ACHN (cell line): ENCODE measurements around the gene MTRF1L.

Experiments
- DNase-seq: peaks from one replicate; pipeline ENCODE4 v3.0.0-alpha.2; 2015
- in situ Hi-C: cut with HindIII; loops from 2 replicates; pipeline ENCODE4 v1.10.0; 2017; ENCODE audit warnings: low sequenced_read_pairs, low pct_ligation_motif_present, low pct_unique_long_range_greater_than_20kb

MTRF1L gene, protein sequence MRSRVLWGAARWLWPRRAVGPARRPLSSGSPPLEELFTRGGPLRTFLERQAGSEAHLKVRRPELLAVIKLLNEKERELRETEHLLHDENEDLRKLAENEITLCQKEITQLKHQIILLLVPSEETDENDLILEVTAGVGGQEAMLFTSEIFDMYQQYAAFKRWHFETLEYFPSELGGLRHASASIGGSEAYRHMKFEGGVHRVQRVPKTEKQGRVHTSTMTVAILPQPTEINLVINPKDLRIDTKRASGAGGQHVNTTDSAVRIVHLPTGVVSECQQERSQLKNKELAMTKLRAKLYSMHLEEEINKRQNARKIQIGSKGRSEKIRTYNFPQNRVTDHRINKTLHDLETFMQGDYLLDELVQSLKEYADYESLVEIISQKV

GRCh38 chr6:153002613-153003365 is at the start of gene MTRF1L:
MTRF1L (minus strand) TSS chr6:153002709; CDS start chr6:153002685, 24 bp downstream.
- in situ Hi-C loops = no loop called here
- peak; percentile 95 for DNase-seq

GRCh38 chr6:153051801-153052200 is 49.3 kb upstream of the MTRF1L start:
- DNase-seq = no peak
- in situ Hi-C loops = no loop called here

DNA sequence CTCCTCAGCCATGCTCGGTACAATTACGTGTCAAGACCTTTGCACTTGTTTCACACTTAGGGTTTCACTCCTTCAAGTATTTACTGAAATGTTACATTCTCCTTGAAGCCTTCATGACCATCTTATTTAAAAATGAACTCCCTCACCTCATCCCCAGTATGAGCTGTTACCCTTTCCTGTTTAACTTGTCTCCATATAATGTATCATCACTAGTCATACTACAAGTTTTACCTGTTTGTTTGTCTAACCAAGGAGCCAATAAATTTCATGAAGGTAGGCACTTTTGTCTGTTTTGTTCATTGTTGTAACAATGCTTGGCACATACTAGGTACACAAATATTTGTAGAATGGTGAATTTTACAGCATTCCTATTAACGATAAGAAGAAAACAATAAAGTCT is 46.1 kb upstream of the MTRF1L start:
- no peak for DNase-seq
- in situ Hi-C loops = no loop called here

DNA sequence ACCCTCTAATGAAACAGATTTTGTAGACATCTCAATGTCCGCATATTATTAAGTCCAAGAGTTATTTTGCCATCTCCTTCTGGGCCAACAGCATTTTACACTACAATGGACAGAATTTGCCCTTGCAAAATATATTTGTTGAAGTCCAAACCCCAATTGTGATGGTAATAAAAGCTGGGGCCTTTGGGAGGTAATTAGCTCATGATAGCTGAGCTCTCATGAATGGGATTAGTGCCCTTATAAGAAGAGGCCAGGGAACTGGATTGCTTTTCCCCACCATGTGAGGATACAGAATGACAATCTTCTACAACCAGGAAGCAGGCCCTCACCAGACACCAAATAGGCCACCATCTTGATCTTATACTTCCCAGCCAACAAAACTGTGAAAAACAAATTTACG is 44.9 kb upstream of the MTRF1L start:
- in situ Hi-C loops = no loop called here
- DNase-seq = no peak

DNA sequence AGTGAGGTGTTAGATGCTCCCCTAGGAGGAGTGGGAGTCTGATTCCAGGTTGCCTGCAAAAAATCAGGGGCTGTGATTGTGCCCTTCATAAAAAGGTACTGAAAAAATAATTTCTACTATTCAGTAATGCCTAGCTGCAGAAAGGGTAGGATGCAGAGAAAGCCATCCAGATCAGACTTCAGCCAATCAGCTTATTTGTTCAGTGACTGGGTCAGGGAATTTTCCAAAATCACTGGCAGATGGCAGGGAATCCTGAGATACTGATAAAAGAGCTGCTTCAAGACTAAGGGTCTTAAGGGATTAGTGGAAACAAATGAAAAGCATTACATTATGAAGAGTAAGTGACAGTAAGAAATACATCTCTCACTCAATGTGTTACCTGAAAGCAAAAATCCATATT is 42.8 kb upstream of the MTRF1L start:
- in situ Hi-C loops = no loop called here
- no peak for DNase-seq

DNA sequence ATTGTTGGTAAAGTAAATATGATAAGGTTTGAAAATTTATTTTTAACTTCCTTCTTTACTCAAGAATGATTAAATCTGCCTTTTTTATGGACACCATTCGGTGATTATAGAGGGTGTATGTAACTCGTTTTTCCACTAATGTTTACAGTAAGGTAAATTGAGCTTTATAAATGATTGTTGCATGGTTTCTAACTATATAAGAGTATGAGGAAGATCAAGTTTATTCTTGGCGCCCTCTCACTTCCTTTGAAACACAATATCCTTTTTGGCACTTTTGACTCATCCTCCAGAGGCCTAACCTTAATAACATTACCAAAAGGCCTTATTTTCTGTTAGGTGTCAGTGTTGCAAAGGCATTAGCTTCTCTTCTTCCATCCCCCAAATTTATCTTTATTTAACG is 41.8 kb upstream of the MTRF1L start:
- DNase-seq = no peak
- in situ Hi-C loops = no loop called here

GRCh38 chr6:153043719-153044118 is 41.2 kb upstream of the MTRF1L start:
- in situ Hi-C loops = no loop called here
- no peak for DNase-seq

DNA sequence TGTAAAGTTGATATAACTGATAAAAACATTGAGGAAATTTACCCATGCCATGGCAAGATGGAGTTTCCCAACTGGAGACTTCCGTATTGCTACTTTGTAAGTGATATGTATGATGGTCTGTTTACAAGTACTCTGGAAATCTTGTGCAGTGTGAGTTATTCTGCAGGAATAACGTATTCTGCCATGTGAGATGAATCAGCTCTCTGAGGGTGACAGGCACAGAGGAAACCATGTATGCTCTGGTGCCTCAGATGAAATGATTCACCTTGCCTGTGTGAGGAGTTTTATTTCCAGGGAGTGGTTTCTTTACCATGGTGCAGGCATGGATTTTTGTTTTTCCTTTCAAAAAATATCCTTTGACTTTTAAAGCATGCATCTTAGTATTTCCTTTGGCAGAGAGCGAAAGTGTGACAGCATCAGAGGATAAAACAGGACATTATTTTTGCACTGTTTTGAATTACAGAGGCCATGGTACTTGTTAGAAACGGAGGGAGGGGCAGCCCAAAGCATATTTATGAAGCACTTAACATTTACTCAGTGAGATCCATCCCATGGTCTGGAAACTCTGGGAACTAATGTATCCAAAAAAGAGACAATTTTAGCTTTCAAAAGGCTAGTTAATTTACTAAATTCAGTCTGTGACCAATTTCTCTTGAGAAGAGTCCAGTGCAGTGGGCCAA is 36.0 kb upstream of the MTRF1L start:
- in situ Hi-C loops = no loop called here
- peak; percentile 52 for DNase-seq

- DNase-seq = no peak
- in situ Hi-C loops = no loop called here
These were observed 31.6 kb upstream of the MTRF1L start for GRCh38 chr6:153034139-153034538.

GRCh38 chr6:153032255-153032882 is 29.9 kb upstream of the MTRF1L start:
- in situ Hi-C loops = no loop called here
- peak; percentile 60 for DNase-seq

- no peak for DNase-seq
- in situ Hi-C loops = no loop called here
These were observed 28.9 kb upstream of the MTRF1L start for GRCh38 chr6:153031335-153031955.

DNA sequence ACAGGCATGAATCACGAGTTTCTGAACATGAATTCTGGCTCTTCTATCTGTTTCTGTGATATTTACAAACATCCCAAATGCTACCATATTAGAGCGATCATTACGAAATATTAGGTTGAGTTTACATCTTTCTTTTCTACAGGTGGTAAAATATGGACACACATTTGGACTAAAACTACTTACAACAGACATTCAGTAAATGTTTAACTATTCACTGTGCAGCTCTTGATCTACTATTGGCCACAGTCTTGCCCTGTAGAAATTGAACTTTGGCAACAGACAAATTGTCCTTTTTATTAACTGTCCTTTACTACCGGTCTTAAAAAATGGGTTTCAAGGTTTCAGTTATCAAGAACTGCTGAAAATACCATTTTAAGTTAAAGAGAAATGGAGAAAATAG is 26.5 kb upstream of the MTRF1L start:
- DNase-seq = no peak
- in situ Hi-C loops = no loop called here

DNA sequence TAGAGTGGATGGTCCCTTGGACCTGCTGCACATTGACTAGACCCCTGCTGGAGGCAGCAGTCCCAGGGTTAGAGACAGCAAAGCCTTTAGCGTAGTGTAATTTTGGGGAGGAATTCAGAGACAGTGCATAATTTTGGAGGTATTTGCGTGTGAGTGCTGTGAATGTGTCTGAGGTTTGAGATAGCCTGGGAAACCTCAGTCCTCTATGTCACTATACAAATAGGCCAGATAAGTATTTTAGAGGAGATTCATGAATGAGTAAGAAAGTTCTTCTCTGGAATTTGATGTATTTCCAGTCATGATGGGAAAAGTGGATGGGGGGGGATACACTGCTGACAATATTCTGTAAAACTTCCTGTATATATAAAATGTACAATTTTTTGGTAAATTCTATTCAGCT is 25.8 kb upstream of the MTRF1L start:
- no peak for DNase-seq
- in situ Hi-C loops = no loop called here

GRCh38 chr6:153027480-153027879 is 25.0 kb upstream of the MTRF1L start:
- in situ Hi-C loops = no loop called here

GRCh38 chr6:153024709-153025017 is 22.2 kb upstream of the MTRF1L start:
- DNase-seq = no peak
- in situ Hi-C loops = no loop called here

More at GRCh38 chr6:153027480-153027879, 25.0 kb upstream of the MTRF1L start:
- DNase-seq = no peak

DNA sequence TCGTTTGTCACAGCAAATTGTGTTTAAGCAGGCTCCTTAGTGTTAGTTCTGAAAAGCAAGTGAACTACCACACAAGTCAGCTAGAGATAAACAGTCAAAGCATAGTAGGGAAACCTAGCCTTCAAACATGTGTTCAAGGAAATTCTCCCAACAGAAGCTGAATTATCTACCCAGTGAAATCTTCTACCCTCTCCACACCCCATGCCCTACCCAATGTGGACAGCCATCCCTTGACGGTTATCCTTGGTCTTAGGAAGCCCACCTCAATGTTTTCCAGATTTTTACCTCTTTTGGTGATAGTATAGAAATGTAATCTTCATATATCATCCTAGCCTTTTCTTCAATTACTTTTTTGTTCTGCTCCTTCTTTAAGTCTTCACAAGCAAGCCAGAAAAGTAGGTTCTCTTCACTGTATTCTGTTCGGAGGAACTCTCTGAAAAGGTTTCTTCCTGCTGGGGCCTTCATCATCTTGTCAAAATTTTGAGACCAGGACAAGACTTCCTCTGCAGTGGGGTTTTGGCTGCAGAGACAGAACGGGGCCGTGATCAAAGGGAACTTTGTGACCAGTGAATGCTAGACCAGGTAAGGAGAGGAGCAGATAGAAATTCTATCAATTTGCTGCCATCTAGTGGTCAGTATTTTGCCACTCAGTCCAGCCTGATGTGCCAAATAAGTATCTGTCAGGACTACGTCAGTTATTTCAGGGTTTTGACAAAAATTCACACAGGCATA is 21.6 kb upstream of the MTRF1L start:
- DNase-seq = peak; percentile 53
- in situ Hi-C loops = no loop called here

DNA sequence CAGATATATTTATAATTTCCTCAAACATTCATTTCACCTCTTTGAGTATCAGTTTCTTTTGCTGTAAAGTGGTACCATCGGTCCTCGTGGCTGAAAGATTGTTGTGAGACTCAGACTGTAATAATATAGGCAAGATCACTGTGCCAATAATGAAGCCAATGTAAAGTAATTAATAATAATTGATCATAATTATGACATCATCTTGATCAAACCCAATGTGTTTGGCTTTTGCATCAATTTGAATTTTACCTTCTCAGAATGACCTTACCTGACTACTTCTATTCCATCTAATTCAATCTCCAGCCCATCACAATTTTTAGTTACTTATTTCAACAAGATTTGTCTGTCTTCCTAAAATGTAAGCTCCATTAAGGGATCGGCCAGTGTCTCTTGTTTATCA is 15.8 kb upstream of the MTRF1L start:
- DNase-seq = no peak
- in situ Hi-C loops = no loop called here

- no peak for DNase-seq
- in situ Hi-C loops = no loop called here
These were observed 14.3 kb upstream of the MTRF1L start for GRCh38 chr6:153016846-153017245.
